K562 (cell line): ENCODE data around the gene KIFAP3. TPM values are rescaled to one million over a fixed set of nuclear protein-coding genes. Genes with fewer than 3 reads are reported as not detected.

Experiments used
- ARID1B ChIP-seq: fragments of 450-650 bp; IDR thresholded peaks from 2 replicates; pipeline ENCODE4 v1.6.1; 2016; ENCODE audit warnings: antibody characterized with exemption, mild to moderate bottlenecking, inconsistent platforms
- BMI1 ChIP-seq: fragments of 150-350 bp; IDR thresholded peaks from 2 replicates; pipeline ENCODE4 v1.6.1; 2014; ENCODE audit warnings: low read length
- CBFA2T3 ChIP-seq: fragments of 450-650 bp; IDR thresholded peaks from 2 replicates; pipeline ENCODE4 v1.6.1; 2017
- E2F3 ChIP-seq: fragments of 250-450 bp; sonication (Bioruptor Pico); IDR thresholded peaks from 2 replicates; pipeline ENCODE4 v1.4.0; 2020; ENCODE audit warnings: mild to moderate bottlenecking
- ELF1 ChIP-seq: fragments of 200-800 bp; sonication (Bioruptor generic); IDR thresholded peaks from 2 replicates; pipeline ENCODE4 v1.6.1; 2016; ENCODE audit warnings: missing genetic modification characterization, missing compliant biosample characterization
- FOSL1 ChIP-seq: fragments of 200-800 bp; sonication (Bioruptor generic); conservative IDR thresholded peaks from 2 replicates; pipeline ENCODE4 v1.6.1; 2016; ENCODE audit warnings: missing genetic modification characterization, missing compliant biosample characterization
- FOXP1 ChIP-seq: sonication (generic); formaldehyde crosslinking; IDR thresholded peaks from 2 replicates; pipeline ENCODE4 v1.8.0; 2022; ENCODE audit warnings: mild to moderate bottlenecking, missing genetic modification reagents
- KDM2B ChIP-seq: fragments of 250-450 bp; sonication (Bioruptor Pico); IDR thresholded peaks from 2 replicates; pipeline ENCODE4 v1.8.0; 2021; ENCODE audit warnings: mild to moderate bottlenecking, moderate library complexity
- MEIS2 ChIP-seq: fragments of 450-650 bp; IDR thresholded peaks from 2 replicates; pipeline ENCODE4 v1.6.1; 2014; ENCODE audit warnings: mild to moderate bottlenecking; ENCODE audit not compliant: partially characterized antibody
- MYC ChIP-seq, 2 experiments: fragments of 250-450 bp in 1 of 2; sonication (Bioruptor Pico) in 1 of 2; IDR thresholded peaks; 2 replicates each; pipeline versions ENCODE4 v1.5.1 to v1.6.1; 2012 to 2021; ENCODE audit warnings: low read depth in 2 of 2, borderline replicate concordance in 1 of 2, improper control_type of control experiment in 1 of 2, low read length in 1 of 2, mild to moderate bottlenecking in 1 of 2, moderate library complexity in 1 of 2
- NCOA4 ChIP-seq: fragments of 450-650 bp; IDR thresholded peaks from 2 replicates; pipeline ENCODE4 v1.6.1; 2018; ENCODE audit warnings: mild to moderate bottlenecking; ENCODE audit not compliant: partially characterized antibody
- POLR2AphosphoS5 ChIP-seq: IDR thresholded peaks from 2 replicates; pipeline ENCODE4 v1.6.1; 2011; ENCODE audit warnings: mild to moderate bottlenecking, low read depth, low read length, moderate library complexity; ENCODE audit not compliant: control insufficient read depth, insufficient read depth
- POLR2B ChIP-seq: fragments of 450-650 bp; IDR thresholded peaks from 2 replicates; pipeline ENCODE4 v1.6.1; 2018; ENCODE audit warnings: low read depth; ENCODE audit not compliant: partially characterized antibody
- POLR3G ChIP-seq: IDR thresholded peaks from 2 replicates; pipeline ENCODE4 v1.6.1; 2011; ENCODE audit not compliant: insufficient read length, insufficient replicate concordance; ENCODE audit errors: extremely low read depth
- PYGO2 ChIP-seq: fragments of 450-650 bp; IDR thresholded peaks from 2 replicates; pipeline ENCODE4 v1.6.1; 2016; ENCODE audit warnings: mild to moderate bottlenecking, missing genetic modification characterization, moderate library complexity, missing compliant biosample characterization
- RBM34 ChIP-seq: fragments of 200-400 bp; formaldehyde crosslinking; IDR thresholded peaks from 2 replicates; pipeline ENCODE4 v1.6.1; 2018; ENCODE audit warnings: low read length, borderline replicate concordance; ENCODE audit not compliant: insufficient read depth
- SIX5 ChIP-seq, 2 experiments: IDR thresholded peaks; 2 replicates each; pipeline ENCODE4 v1.6.1; 2011; ENCODE audit warnings: low read length in 2 of 2, borderline replicate concordance in 1 of 2, low read depth in 1 of 2, mild to moderate bottlenecking in 1 of 2, moderate library complexity in 1 of 2; ENCODE audit not compliant: insufficient read depth in 1 of 2
- SMARCA4 ChIP-seq: fragments of 450-650 bp; IDR thresholded peaks from 2 replicates; pipeline ENCODE4 v1.6.1; 2016
- SRSF7 ChIP-seq: fragments of 200-400 bp; formaldehyde crosslinking; optimal IDR thresholded peaks from 2 replicates; pipeline ENCODE3; 2017; ENCODE audit warnings: mild to moderate bottlenecking, low read depth, low read length
- TAF1 ChIP-seq: IDR thresholded peaks from 2 replicates; pipeline ENCODE4 v1.6.1; 2011; ENCODE audit warnings: mild to moderate bottlenecking, low read length, moderate library complexity; ENCODE audit not compliant: insufficient read depth, control insufficient read depth, severe bottlenecking; ENCODE audit errors: extremely low read depth
- TAF15 ChIP-seq: fragments of 200-400 bp; formaldehyde crosslinking; IDR thresholded peaks from 2 replicates; pipeline ENCODE4 v1.6.1; 2017; ENCODE audit warnings: mild to moderate bottlenecking, low read depth, low read length, moderate library complexity
- TRIM24 ChIP-seq, 2 experiments: fragments of 450-650 bp; IDR thresholded peaks; 2 replicates each; pipeline ENCODE4 v1.6.1; 2016
- TRIM28 ChIP-seq: fragments of 450-650 bp; IDR thresholded peaks from 2 replicates; pipeline ENCODE4 v1.6.1; 2017
- U2AF1 ChIP-seq: fragments of 200-400 bp; formaldehyde crosslinking; optimal IDR thresholded peaks from 2 replicates; pipeline ENCODE3; 2017; ENCODE audit warnings: mild to moderate bottlenecking, low read depth, low read length, moderate library complexity
- XRCC4 ChIP-seq: IDR thresholded peaks from one replicate; pipeline ENCODE4 v1.6.1; 2011; ENCODE audit not compliant: insufficient read depth, insufficient read length; ENCODE audit errors: extremely low read depth
- ZNF589 ChIP-seq: fragments of 200-800 bp; sonication (Bioruptor generic); IDR thresholded peaks from 2 replicates; pipeline ENCODE4 v1.6.1; 2016; ENCODE audit warnings: low read depth, missing genetic modification characterization, missing compliant biosample characterization
- ZSCAN29 ChIP-seq: fragments of 450-650 bp; IDR thresholded peaks from 2 replicates; pipeline ENCODE4 v1.6.1; 2017
- polyA plus RNA-seq, 8 experiments: library from polyadenylated mRNA; depleted of rRNA in 4 of 8; stranded (reverse) in 5 of 8; unstranded in 3 of 8; fragments of >200 nt; fragmentation: Nextera tagmentation in 2 of 8; fragmentation: Illumina TruSeq in 1 of 8; extraction: Ambion mirVana in 2 of 8; extraction: Trizol in 1 of 8; gene quantifications; 2 replicates each; pipeline versions ENCODE4 v1.2.1 to v1.2.3, GENCODE V29; 2011 to 2014; ENCODE audit warnings: inconsistent platforms in 1 of 8, missing spikeins in 1 of 8
- total RNA-seq, 7 experiments: library from RNA; depleted of rRNA in 6 of 7; stranded (reverse); fragments of >200 nt in 6 of 7; fragmentation: Illumina TruSeq in 2 of 7; extraction: Trizol in 2 of 7; gene quantifications; 2 replicates each; pipeline versions ENCODE4 v1.2.1 to v1.2.3, GENCODE V29; 2011 to 2021; ENCODE audit warnings: low replicate concordance in 1 of 7
- TF ChIP-seq, protein P1 (sequence below): sonication (generic); formaldehyde crosslinking; IDR thresholded peaks from 2 replicates; pipeline ENCODE4 v1.8.1; 2022; ENCODE audit warnings: missing genetic modification reagents
- TF ChIP-seq, protein P2 (sequence below): IDR thresholded peaks from 2 replicates; pipeline ENCODE4 v1.6.1; 2016; ENCODE audit warnings: missing genetic modification characterization, missing compliant biosample characterization

KIFAP3 gene
- total and polyA plus RNA-seq, 9 of the 15 experiments (the other 6 are each of a cell fraction or from before 2014, with no cell fraction given): 8.8 to 17.5 (median 11.8) TPM

DNA sequence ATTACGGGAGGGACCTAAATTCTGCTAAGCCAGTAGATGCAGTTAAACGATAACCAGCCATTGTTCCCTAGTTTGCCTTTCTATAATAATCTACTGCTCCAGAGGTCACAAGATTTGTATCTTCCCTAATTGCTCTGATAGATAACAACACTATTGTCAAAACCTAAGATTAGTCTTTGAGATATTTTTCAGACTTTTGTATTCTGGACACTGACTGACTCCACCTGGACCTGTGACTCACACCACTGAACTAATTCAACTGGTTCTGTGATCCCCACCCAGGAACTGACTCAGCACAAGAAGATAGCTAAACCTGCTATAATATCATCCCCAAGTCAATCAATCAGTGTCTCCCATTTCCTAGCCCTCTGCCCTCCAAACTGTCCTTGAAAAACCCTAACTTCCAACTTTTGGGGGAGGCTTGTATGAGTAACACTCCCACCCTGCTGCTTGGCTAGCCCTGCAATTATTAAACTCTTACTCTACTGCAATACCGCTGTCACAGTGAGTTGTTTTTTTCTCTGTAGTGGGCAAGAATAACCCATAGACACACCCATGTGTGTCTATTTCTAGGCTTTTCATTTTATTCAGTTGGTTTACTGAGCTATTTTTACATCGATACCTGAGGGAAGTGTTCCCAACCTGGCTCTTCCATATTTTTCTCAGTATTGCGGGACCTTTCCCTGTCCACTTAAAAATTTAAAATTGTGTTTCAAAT lies 11.2 kb downstream of the KIFAP3 start (continued):
- TF ChIP-seq ZNF589 (CRISPR knock-in tag) (no peak), FOSL1 (peak; percentile 67), PYGO2 (no peak), RBM34 (no peak), BMI1 (no peak), TAF15 (no peak), POLR2B (no peak), SIX5 (IDR thresholded peaks at IDR 0.05; ENCODE audit: borderline replicate concordance in 1 of 2, insufficient read depth in 1 of 2, low read depth in 1 of 2, low read length in 2 of 2) (no peak), TRIM28 (no peak), SRSF7 (no peak), ARID1B (peak; percentile 63), FOXP1 (CRISPR knock-in tag) (no peak), TRIM24 (IDR thresholded peaks at IDR 0.05) (peak in 1 of 2 experiments; percentile 33; a peak in 1 of 4 replicates), POLR3G (no peak), XRCC4 (no peak), TAF1 (no peak), POLR2AphosphoS5 (no peak), E2F3 (CRISPR knock-in tag) (no peak), KDM2B (no peak), CBFA2T3 (no peak; the same call in 1 of the 2 replicates), NCOA4 (no peak), MYC (IDR thresholded peaks at IDR 0.05; ENCODE audit: low read depth, low read length) (no peak), MYC (CRISPR knock-in tag; IDR thresholded peaks at IDR 0.05; ENCODE audit: borderline replicate concordance, low read depth) (no peak), SMARCA4 (peak; percentile 51; the same call in 1 of the 2 replicates), ZSCAN29 (no peak), MEIS2 (peak; percentile 83), U2AF1 (no peak), ELF1 (tag) (no peak)
- TF ChIP-seq, protein P1, sequence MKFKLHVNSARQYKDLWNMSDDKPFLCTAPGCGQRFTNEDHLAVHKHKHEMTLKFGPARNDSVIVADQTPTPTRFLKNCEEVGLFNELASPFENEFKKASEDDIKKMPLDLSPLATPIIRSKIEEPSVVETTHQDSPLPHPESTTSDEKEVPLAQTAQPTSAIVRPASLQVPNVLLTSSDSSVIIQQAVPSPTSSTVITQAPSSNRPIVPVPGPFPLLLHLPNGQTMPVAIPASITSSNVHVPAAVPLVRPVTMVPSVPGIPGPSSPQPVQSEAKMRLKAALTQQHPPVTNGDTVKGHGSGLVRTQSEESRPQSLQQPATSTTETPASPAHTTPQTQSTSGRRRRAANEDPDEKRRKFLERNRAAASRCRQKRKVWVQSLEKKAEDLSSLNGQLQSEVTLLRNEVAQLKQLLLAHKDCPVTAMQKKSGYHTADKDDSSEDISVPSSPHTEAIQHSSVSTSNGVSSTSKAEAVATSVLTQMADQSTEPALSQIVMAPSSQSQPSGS: no peak
- TF ChIP-seq, protein P2, sequence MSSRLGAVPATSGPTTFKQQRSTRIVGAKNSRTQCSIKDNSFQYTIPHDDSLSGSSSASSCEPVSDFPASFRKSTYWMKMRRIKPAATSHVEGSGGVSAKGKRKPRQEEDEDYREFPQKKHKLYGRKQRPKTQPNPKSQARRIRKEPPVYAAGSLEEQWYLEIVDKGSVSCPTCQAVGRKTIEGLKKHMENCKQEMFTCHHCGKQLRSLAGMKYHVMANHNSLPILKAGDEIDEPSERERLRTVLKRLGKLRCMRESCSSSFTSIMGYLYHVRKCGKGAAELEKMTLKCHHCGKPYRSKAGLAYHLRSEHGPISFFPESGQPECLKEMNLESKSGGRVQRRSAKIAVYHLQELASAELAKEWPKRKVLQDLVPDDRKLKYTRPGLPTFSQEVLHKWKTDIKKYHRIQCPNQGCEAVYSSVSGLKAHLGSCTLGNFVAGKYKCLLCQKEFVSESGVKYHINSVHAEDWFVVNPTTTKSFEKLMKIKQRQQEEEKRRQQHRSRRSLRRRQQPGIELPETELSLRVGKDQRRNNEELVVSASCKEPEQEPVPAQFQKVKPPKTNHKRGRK (tag): no peak
